ENCODE data around the gene WDFY4. TPM values are rescaled to one million over a fixed set of nuclear protein-coding genes. Genes with fewer than 3 reads are reported as not detected.

Gene WDFY4
- total RNA-seq, 4 donors from 2014 or later: 1.6 to 5.1 (median 3.0) TPM

GRCh38 chr10:48910548-48910947 lies 225.9 kb downstream of the WDFY4 start:
- Histone ChIP-seq H3K27ac (no peak overlapping the region), H3K4me1 (no peaks in the 10 kb centered on the region), H3K9me3 (no peaks in the 10 kb centered on the region), H3K27me3 (peaks cover 4% of the 10 kb centered on the region), H3K4me3 (no peak overlapping the region), H3K36me3 (no peaks in the 10 kb centered on the region)
- no peak for TF ChIP-seq POLR2AphosphoS5 (IDR thresholded peaks at IDR 0.05)
- TF ChIP-seq EP300 (IDR thresholded peaks at IDR 0.05): no peak
- TF ChIP-seq POLR2A (IDR thresholded peaks at IDR 0.05): no peak
- TF ChIP-seq CTCF (IDR thresholded peaks at IDR 0.05): no peak
- ATAC-seq: no peak
- 77 to 79% methylated on average over 5 of the region's 5 CpGs for WGBS, 2 donors (ENCODE audit: low coverage in 1 of 2)

DNA sequence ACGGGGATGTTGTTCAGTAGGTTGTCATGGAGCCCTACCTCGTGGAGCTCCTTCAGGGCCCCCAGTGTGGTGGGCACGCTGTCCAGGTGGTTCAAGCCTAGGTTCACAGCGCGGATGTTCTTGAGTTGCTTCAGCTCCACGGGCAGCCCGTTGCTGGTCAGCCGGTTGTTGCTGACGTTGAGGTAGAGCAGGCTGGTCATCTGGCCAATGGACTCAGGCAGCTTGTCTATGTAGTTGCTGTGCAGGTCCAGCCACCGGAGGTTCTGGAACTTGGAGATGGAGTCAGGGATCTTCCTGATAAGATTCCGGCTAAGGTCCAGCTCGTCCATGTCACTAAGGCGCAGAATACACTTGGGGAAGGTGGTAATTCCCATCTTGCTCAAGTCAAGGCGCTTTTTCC lies 229.0 kb downstream of the WDFY4 start:
- H3K27ac ChIP-seq: no peak overlapping the region
- H3K9me3 ChIP-seq: no peaks in the 10 kb centered on the region
- H3K4me1 ChIP-seq: no peaks in the 10 kb centered on the region
- no peak overlapping the region for H3K4me3 ChIP-seq
- WGBS, 2 donors (ENCODE audit: low coverage in 1 of 2): no CpG with 5 or more reads among the region's 14 CpGs
- H3K36me3 ChIP-seq: no peaks in the 10 kb centered on the region
- ATAC-seq: no peak
- TF ChIP-seq POLR2A (IDR thresholded peaks at IDR 0.05) (no peak), POLR2AphosphoS5 (IDR thresholded peaks at IDR 0.05) (no peak), EP300 (IDR thresholded peaks at IDR 0.05) (no peak), CTCF (IDR thresholded peaks at IDR 0.05) (no peak)
- peaks cover 4% of the 10 kb centered on the region for H3K27me3 ChIP-seq

DNA sequence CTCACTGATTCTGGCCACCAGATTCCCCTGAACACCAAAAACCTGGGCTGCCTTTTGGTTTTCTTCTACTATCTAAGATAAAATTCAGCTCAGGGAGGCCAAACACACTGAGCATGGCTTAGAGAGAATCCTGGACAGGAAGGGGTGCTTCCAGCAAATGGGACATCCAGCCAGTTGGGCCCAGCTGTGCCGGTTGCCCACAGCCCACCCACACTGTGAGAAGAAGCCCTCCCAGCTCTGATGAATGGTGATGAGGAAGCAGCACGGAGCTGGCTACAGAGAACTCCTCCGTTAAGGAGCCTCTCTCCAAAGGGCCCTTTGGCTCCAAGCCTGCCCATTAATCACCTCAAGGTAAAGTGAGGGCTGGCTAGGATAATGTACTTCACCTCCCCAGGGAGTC lies 239.1 kb downstream of the WDFY4 start:
- H3K4me1 ChIP-seq: no peaks in the 10 kb centered on the region
- no peak for TF ChIP-seq POLR2A (IDR thresholded peaks at IDR 0.05)
- TF ChIP-seq EP300 (IDR thresholded peaks at IDR 0.05): no peak
- no peak for TF ChIP-seq CTCF (IDR thresholded peaks at IDR 0.05)
- no peak for TF ChIP-seq POLR2AphosphoS5 (IDR thresholded peaks at IDR 0.05)

GRCh38 chr10:48924988-48925387 lies 240.3 kb downstream of the WDFY4 start:
- no peak for TF ChIP-seq POLR2A (IDR thresholded peaks at IDR 0.05)
- no peak for TF ChIP-seq EP300 (IDR thresholded peaks at IDR 0.05)
- no peak for TF ChIP-seq CTCF (IDR thresholded peaks at IDR 0.05)
- TF ChIP-seq POLR2AphosphoS5 (IDR thresholded peaks at IDR 0.05): no peak
- no peak for ATAC-seq
- Histone ChIP-seq H3K27me3 (no peaks in the 10 kb centered on the region), H3K4me1 (no peaks in the 10 kb centered on the region), H3K9me3 (no peaks in the 10 kb centered on the region), H3K4me3 (no peak overlapping the region), H3K27ac (no peak overlapping the region), H3K36me3 (no peaks in the 10 kb centered on the region)
- WGBS, 2 donors (ENCODE audit: low coverage in 1 of 2): 92 to 95% methylated on average over 2 to 4 of the region's 4 CpGs

More for the DNA sequence above, 239.1 kb downstream of the WDFY4 start:
- H3K9me3 ChIP-seq: no peaks in the 10 kb centered on the region
- no peak overlapping the region for H3K27ac ChIP-seq
- H3K36me3 ChIP-seq: no peaks in the 10 kb centered on the region
- no peak for ATAC-seq
- no CpG with 5 or more reads among the region's 3 CpGs for WGBS, 2 donors (ENCODE audit: low coverage in 1 of 2)
- H3K4me3 ChIP-seq: no peak overlapping the region
- H3K27me3 ChIP-seq: no peaks in the 10 kb centered on the region

GRCh38 chr10:48926255-48926654 lies 241.6 kb downstream of the WDFY4 start:
- no CpG with 5 or more reads among the region's 1 CpG for WGBS, 2 donors (ENCODE audit: low coverage in 1 of 2)
- TF ChIP-seq POLR2AphosphoS5 (IDR thresholded peaks at IDR 0.05) (no peak), CTCF (IDR thresholded peaks at IDR 0.05) (no peak), EP300 (IDR thresholded peaks at IDR 0.05) (no peak), POLR2A (IDR thresholded peaks at IDR 0.05) (no peak)

More at GRCh38 chr10:48926255-48926654, 241.6 kb downstream of the WDFY4 start:
- no peaks in the 10 kb centered on the region for H3K27me3 ChIP-seq
- H3K9me3 ChIP-seq: no peaks in the 10 kb centered on the region
- ATAC-seq: no peak
- H3K36me3 ChIP-seq: no peaks in the 10 kb centered on the region
- no peak overlapping the region for H3K27ac ChIP-seq
- no peaks in the 10 kb centered on the region for H3K4me1 ChIP-seq
- no peak overlapping the region for H3K4me3 ChIP-seq

Measured in gastroesophageal sphincter (tissue), 4 donors.